GM21737 (cell line): ENCODE results near the gene SLC25A34.
"Not testable (repeated sequence)": the region's sequence is repeated elsewhere in the genome, so short reads cannot be mapped to it uniquely, and the experiment has no call there.

Source experiments
- ATAC-seq: cut with Tn5 transposase; IDR thresholded peaks from one replicate; pipeline ENCODE4 v1.9.1; 2021; ENCODE audit warnings: mild to moderate bottlenecking, moderate library complexity; ENCODE audit not compliant: unreplicated experiment

The SLC25A34 gene

GRCh38 chr1:15736038-15736891, at the start of gene SLC25A34:
TSS of gene SLC25A34 (plus strand) at chr1:15736258. CDS start at chr1:15736486, 228 bp downstream.
- ATAC-seq: no peak

- no peak for ATAC-seq
Observed at GRCh38 chr1:15687446-15687845, 48.6 kb upstream of the SLC25A34 start.

- no peak for ATAC-seq
Observed at GRCh38 chr1:15690317-15690716, 45.7 kb upstream of the SLC25A34 start.

- no peak for ATAC-seq
Observed at GRCh38 chr1:15691434-15692032, 44.5 kb upstream of the SLC25A34 start.

- ATAC-seq: no peak
Observed at GRCh38 chr1:15692121-15692682, 43.9 kb upstream of the SLC25A34 start.

GRCh38 chr1:15693371-15693770, 42.7 kb upstream of the SLC25A34 start:
- ATAC-seq: no peak

GRCh38 chr1:15696956-15697521, 39.0 kb upstream of the SLC25A34 start:
- ATAC-seq: peak; percentile 91

- ATAC-seq: no peak
Observed at GRCh38 chr1:15698201-15698600, 37.9 kb upstream of the SLC25A34 start.

- not testable (repeated sequence) for ATAC-seq
Observed at GRCh38 chr1:15699321-15699720, 36.7 kb upstream of the SLC25A34 start.

- no peak for ATAC-seq
Observed at GRCh38 chr1:15700508-15700907, 35.5 kb upstream of the SLC25A34 start.

GRCh38 chr1:15701784-15702183, 34.3 kb upstream of the SLC25A34 start:
- ATAC-seq: no peak

- no peak for ATAC-seq
Observed at GRCh38 chr1:15702722-15703550, 33.1 kb upstream of the SLC25A34 start.

- ATAC-seq: no peak
Observed at GRCh38 chr1:15703562-15703961, 32.5 kb upstream of the SLC25A34 start.

GRCh38 chr1:15704526-15705183, 31.4 kb upstream of the SLC25A34 start:
- ATAC-seq: no peak

- ATAC-seq: no peak
Observed at GRCh38 chr1:15705184-15705566, 30.9 kb upstream of the SLC25A34 start.

GRCh38 chr1:15706751-15707150, 29.3 kb upstream of the SLC25A34 start:
- no peak for ATAC-seq

GRCh38 chr1:15707239-15707925, 28.7 kb upstream of the SLC25A34 start:
- no peak for ATAC-seq

- ATAC-seq: no peak
Observed at GRCh38 chr1:15708486-15709137, 27.4 kb upstream of the SLC25A34 start.

- ATAC-seq: no peak
Observed at GRCh38 chr1:15709226-15709625, 26.8 kb upstream of the SLC25A34 start.
